ENCODE data around the gene IGFBP6. TPM values are rescaled to one million over a fixed set of nuclear protein-coding genes. Genes with fewer than 3 reads are reported as not detected.

The IGFBP6 gene
- total RNA-seq (2022; extraction: Qiagen RNA extraction; ENCODE audit: low read depth) = 122 to 254 TPM (median 227 TPM) in 5 replicates

DNA sequence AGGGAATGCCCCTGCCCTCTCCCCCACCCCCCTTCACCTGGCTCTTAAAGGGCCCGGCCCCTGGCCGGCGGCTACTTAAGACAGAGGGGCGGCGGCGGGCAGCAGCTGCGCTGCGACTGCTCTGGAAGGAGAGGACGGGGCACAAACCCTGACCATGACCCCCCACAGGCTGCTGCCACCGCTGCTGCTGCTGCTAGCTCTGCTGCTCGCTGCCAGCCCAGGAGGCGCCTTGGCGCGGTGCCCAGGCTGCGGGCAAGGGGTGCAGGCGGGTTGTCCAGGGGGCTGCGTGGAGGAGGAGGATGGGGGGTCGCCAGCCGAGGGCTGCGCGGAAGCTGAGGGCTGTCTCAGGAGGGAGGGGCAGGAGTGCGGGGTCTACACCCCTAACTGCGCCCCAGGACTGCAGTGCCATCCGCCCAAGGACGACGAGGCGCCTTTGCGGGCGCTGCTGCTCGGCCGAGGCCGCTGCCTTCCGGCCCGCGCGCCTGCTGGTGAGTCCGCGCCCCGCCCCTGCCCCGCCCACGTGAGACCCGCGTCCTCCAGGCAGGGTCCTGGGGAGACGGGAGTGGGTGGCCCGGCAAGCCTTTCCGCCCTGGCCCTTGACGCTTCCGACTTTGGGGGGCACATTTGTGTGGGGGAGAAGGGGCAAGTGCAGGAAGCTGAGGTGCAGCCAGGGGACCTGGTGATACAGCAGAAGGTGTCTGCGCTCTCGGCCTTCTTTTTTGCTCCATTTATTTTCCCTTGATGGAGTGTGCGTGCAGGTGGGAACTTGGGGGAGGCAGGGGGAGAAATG, at the start of gene IGFBP6:
IGFBP6 (plus strand) TSS at position 104 of the 790 bp plus-strand sequence; CDS start at position 155, 51 bp downstream.

DNA sequence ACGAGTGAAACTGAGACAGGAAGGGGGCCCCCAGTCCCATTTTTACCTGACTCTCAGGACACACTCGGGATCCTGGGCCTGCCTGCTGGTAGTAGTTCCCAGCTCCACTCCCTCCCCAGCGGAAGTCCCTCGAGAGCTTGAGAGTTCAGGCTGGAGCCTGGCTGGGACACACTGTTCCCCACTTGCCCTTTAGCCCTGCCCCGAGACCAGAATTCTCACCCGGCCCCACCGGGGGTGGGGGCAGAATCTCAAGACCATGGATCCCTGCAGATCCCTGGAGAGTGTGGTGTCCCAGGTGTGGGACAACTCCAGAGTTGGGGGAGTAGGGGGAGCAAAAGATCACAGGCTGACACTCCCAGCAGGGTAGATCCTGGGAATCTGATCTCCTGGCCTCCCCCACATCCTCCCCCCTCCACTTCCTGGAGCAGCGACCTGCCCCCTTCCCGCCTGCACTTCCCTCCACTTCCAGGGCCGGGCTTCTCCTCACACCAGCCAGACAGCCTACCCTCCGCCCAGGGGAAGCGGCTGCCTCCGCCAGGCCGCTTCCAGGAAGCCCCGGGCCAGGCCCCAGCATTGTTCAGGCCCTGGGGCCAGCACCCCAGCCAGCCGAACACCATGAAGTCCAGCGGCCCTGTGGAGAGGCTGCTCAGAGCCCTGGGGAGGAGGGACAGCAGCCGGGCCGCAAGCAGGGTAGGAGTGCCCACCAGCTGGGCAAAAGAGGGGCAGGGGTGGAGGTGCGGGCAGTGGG, 47.7 kb upstream of the IGFBP6 start, which contains the start of gene TNS2:
TNS2 (plus strand) TSS at position 495 of the 748 bp plus-strand sequence; CDS start at position 616, 121 bp downstream.

DNA sequence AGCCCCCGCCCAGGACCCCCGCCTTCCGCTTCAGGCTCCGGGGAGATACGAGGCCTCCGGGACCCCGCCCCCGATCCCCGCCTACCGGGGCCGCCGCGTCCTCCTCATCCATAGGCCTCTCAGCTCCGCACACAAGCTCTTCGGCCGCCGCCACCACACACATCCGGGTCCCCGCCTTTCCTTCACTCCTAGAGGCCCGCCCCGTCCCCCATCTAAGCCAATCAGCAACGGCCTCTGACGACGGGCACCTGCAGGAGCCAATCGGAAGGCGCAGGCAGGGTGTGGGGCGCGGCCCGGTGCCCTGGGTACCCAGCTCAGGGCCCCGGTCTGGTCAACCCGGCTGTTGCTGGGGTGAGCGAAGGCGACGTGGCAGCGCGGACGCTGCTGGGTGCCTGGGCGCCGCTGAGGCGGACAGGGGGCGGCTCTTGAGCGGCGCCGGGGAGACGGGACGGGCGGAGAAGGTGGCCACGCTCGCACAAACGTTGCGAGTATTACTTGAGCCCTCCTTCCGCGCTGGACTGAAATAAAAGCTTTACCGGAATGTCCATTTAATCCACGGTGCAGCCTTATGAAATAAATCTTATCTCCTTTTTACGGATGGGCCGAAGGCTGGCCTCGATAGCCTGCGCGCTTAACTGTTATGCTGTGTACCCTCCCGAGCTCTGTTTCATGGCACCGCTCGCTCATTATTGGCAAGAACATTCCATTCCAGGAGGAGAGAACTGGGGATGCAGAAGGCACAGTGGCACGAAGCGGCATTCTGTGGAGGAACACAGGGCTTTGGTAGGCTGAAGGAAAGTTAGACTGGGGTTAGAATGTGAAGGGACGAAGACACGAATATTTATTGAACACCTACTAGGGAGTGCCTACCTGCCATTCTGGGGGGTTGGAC, 18.0 kb upstream of the IGFBP6 start, which contains the start of gene SPRYD3:
SPRYD3 (minus strand) TSS at position 165 of the 892 bp plus-strand sequence; CDS start at position 108, 57 bp downstream.

GRCh38 chr12:53102883-53103807, 5.7 kb downstream of the IGFBP6 start, which contains the start of gene SOAT2:
TSS of gene SOAT2 (plus strand) at chr12:53103486. CDS start at chr12:53103578, 92 bp downstream.

Other genes with a start within 250 kb of the IGFBP6 start
- 0.24 TPM in 1 of 5 replicates, not detected in the others for gene KRT78, start 248.7 kb upstream of the IGFBP6 start, total RNA-seq (2022; extraction: Qiagen RNA extraction; ENCODE audit: low read depth)
- gene KRT8, start 192.6 kb upstream of the IGFBP6 start, total RNA-seq (2022; extraction: Qiagen RNA extraction; ENCODE audit: low read depth) = 3,219 to 4,452 TPM (median 4,030 TPM) in 5 replicates
- 2,322 to 2,859 TPM (median 2,818 TPM) in 5 replicates for gene KRT18, start 148.5 kb upstream of the IGFBP6 start, total RNA-seq (2022; extraction: Qiagen RNA extraction; ENCODE audit: low read depth)
- 266 to 393 TPM (median 311 TPM) in 5 replicates for gene EIF4B, start 91.2 kb upstream of the IGFBP6 start, total RNA-seq (2022; extraction: Qiagen RNA extraction; ENCODE audit: low read depth)
- gene TNS2, start 47.6 kb upstream of the IGFBP6 start, total RNA-seq (2022; extraction: Qiagen RNA extraction; ENCODE audit: low read depth) = 26.9 to 52.9 TPM (median 44.2 TPM) in 5 replicates
- gene SPRYD3, start 18.3 kb upstream of the IGFBP6 start, total RNA-seq (2022; extraction: Qiagen RNA extraction; ENCODE audit: low read depth) = 25.6 to 40.9 TPM (median 38.3 TPM) in 5 replicates
- gene SOAT2, start 5.8 kb downstream of the IGFBP6 start, total RNA-seq (2022; extraction: Qiagen RNA extraction; ENCODE audit: low read depth) = 0.14 to 0.75 TPM (median 0.23 TPM) in 5 replicates
- 14.2 to 19.0 TPM (median 15.8 TPM) in 5 replicates for gene ZNF740, start 83.1 kb downstream of the IGFBP6 start, total RNA-seq (2022; extraction: Qiagen RNA extraction; ENCODE audit: low read depth)
- 3.1 to 10.9 TPM (median 7.6 TPM) in 5 replicates for gene CSAD, start 83.3 kb downstream of the IGFBP6 start, total RNA-seq (2022; extraction: Qiagen RNA extraction; ENCODE audit: low read depth)
- gene ITGB7, start 109.6 kb downstream of the IGFBP6 start, total RNA-seq (2022; extraction: Qiagen RNA extraction; ENCODE audit: low read depth) = 0.35 to 0.95 TPM (median 0.41 TPM) in 5 replicates
- 19.7 to 30.7 TPM (median 29.4 TPM) in 5 replicates for gene RARG, start 134.5 kb downstream of the IGFBP6 start, total RNA-seq (2022; extraction: Qiagen RNA extraction; ENCODE audit: low read depth)
- 10.5 to 24.6 TPM (median 22.1 TPM) in 5 replicates for gene ESPL1, start 170.6 kb downstream of the IGFBP6 start, total RNA-seq (2022; extraction: Qiagen RNA extraction; ENCODE audit: low read depth)
- 459 to 605 TPM (median 496 TPM) in 5 replicates for gene PFDN5, start 197.9 kb downstream of the IGFBP6 start, total RNA-seq (2022; extraction: Qiagen RNA extraction; ENCODE audit: low read depth)
- gene MYG1, start 202.0 kb downstream of the IGFBP6 start, total RNA-seq (2022; extraction: Qiagen RNA extraction; ENCODE audit: low read depth) = 66.3 to 92.7 TPM (median 86.6 TPM) in 5 replicates
- 66.2 to 81.3 TPM (median 77.4 TPM) in 5 replicates for gene AAAS, start 223.9 kb downstream of the IGFBP6 start, total RNA-seq (2022; extraction: Qiagen RNA extraction; ENCODE audit: low read depth)
- not detected in 5 replicates for gene SP7, start 238.7 kb downstream of the IGFBP6 start, total RNA-seq (2022; extraction: Qiagen RNA extraction; ENCODE audit: low read depth)